ENCODE data around the gene ENOX2. TPM values are rescaled to one million over a fixed set of nuclear protein-coding genes. Genes with fewer than 3 reads are reported as not detected.
A peak's percentile ranks its signal among the peaks of the same experiment; 100 is the strongest.

The ENOX2 gene
- total RNA-seq, 1 donor from 2014 or later, result 12.3 TPM

DNA sequence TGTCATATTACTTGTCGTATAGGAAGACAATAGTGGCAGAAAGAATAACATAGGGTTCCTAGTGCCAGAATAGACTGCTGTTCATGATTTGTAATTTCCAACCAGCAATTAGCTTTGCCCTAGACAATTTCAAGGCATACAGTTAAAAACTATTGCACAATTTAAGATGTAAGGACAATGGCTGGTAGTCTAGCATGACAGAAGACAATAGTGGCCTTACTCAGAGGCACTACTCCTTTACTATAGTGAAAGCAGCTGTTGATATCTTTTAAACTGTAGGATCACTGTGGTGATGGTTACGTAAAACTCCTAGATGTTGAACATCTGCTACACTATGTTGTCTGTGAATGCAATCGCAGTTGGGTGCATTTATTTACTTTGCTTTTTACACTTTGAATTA is 266.7 kb downstream of the ENOX2 start:
- no peak for DNase-seq (ENCODE audit: low read depth, low spot score)

DNA sequence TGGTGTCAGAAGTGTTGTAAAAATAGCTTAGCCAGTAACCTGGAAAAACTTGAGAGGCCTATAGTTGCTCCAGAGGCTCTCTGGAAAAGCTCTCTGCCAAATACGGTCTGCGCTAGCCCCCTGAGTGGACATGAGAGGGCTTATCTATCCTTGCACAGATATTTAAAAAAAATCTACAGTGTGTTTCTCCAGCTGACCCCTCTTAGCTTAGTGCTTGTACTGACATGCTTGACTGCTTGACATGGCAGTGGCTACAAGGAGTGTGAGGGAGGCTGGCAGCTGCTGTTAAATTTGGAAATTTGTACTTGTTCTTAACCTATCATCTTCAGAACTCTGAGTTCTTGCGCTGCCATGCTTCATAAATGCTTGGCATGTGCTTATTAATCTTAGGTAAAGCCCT is 272.0 kb downstream of the ENOX2 start:
- DNase-seq (ENCODE audit: low read depth, low spot score), result no peak

DNA sequence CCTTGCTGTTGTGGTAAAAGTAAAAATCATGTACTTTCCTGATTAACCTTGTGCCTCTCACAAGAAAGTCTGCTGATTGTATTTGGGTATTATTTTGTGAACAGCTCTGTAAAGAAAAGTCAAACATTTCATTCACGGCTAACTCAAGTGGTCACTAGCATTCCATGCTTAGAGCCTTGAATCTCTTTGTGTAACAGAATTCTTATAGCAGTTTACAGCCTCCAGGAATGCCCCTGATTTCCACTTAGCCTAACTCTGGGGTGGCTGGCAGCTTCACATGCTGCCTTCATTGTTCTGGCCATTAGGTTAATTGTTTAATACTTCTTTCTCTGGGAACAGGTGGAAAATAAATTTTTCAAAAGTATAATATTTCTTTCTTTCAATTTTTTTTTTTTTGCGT is 274.5 kb downstream of the ENOX2 start:
- DNase-seq (ENCODE audit: low read depth, low spot score), result no peak

DNA sequence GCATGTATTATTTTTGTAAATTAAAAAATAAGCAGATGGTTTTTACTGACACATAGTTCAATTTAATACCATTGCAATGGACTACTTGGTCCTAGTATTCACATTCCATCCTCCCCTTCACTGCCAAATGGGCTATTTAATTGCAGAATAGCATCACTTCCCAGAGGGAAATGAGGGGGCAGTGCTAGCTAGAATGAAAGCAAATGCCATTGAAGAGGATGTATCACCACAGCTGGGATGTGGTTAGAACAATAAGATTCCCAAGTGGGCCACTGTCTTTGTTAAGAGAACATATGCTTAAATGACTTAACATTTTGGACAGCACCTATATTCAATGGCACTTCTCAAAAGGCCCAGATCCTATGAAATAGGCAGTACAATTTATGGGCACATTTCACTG is 276.5 kb downstream of the ENOX2 start:
- DNase-seq (ENCODE audit: low read depth, low spot score), result no peak

DNA sequence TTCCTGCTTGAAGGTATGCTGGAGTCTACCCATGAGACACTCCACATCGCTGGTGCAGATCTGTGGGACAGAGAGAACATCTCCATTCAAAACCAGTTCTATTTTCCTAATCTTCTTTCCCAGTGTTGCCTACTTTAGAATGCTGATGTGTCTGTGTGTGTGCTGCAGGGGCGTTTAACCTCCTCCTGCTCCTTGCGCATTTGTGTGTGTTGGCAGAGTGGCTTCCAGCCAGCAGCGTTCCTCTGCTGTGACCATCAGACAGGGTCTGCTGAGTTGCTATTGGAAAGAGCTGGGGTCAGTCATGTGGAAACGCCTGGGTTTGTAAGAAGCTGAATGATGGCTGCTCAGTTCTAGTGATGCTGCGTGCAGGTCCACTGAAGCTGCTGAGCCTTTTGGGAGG is 277.6 kb downstream of the ENOX2 start:
- no peak for DNase-seq (ENCODE audit: low read depth, low spot score)

DNA sequence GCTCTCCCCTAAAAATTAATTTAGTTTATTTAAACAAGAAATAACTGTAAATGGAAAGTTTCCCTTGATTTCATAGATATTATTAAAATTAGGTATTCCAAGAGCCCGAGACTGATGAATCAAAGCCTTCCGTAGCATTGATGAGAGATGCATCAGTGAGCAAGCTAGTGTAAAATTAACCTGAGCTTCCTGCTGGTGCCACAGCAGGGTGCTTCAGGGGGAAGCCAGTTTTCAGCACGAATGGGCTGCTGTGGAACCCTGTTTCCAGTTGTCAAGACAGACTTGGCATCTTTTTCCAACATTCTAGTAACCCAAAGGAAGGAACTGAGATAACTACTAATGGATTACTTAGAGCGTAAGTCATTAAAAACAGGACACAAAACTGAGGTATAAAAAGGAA is 279.5 kb downstream of the ENOX2 start:
- no peak for DNase-seq (ENCODE audit: low read depth, low spot score)

DNA sequence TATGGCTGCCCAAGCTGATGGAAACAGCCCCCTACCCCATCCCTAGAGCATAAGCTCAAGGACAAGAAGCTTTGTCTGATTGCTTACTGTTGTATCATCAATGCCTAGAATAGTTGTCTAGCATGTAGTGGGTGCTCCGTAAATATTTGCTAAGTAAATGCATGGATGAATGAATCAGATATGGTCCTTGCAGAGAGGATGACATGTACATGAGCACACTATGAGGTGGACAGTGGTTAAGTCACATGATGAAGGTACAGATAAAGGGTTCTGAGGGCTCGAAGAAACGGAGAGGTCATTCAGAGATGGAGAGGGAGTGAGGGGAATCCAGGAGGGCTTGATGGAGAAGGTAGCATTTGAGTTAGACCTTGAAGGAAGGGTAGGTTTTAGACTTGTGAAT is 287.1 kb downstream of the ENOX2 start:
- DNase-seq (ENCODE audit: low read depth, low spot score), result no peak

DNA sequence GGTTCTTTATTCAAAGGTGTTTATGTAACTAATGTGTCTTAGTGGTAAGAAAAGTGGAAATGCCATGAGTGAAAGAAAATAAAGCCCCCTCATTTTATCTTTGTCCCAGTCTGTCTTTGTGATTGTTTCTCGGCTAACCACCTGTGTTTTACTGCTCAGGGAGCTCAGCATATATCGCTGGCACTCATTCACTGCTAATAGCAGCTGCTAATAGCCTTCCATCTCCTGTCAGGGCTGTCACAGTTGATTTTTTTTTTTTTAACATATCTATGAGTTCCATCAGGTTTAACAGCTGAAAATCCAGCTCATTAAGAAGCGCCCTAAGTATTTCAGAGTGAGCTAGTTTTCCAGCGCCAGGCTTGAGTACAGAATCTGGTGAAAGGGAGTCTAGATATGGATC is 295.6 kb downstream of the ENOX2 start:
- DNase-seq (ENCODE audit: low read depth, low spot score), result no peak

DNA sequence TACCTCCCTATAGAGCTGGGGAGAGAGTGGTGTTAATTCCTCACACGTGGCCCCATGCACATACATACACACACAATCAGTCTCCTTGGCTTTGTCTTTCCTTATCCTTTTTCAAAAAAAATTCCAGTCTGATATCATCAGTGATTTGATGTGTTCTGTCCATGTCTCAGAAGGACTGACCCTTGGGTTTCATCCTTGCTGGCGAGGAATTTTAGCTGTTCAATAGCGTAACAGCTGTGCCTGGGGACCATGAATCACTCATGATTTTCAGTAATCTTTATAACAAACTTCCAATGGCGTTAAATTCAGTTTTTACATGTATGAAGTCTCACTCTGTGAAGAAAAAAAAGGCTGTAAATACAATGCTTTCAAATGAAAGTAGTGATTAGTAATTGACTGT is 296.6 kb downstream of the ENOX2 start:
- no peak for DNase-seq (ENCODE audit: low read depth, low spot score)

DNA sequence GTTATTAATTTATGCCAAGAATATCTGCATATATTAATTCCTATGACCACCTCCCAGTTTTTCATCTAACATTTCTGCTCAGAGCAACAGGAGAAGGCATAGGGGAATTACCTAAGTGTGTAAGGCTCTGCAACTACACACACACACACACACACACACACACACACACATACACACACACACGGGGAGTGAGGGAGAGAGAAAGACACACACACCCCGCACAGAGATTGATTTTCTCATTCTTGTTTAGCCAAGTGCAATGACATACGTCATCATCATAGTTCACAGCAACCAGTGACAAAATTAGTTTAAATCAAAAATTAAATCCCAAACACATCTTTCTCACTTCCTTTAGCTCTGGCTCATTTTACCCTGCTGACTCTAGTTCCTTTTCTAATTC is 298.1 kb downstream of the ENOX2 start:
- DNase-seq (ENCODE audit: low read depth, low spot score), result no peak

DNA sequence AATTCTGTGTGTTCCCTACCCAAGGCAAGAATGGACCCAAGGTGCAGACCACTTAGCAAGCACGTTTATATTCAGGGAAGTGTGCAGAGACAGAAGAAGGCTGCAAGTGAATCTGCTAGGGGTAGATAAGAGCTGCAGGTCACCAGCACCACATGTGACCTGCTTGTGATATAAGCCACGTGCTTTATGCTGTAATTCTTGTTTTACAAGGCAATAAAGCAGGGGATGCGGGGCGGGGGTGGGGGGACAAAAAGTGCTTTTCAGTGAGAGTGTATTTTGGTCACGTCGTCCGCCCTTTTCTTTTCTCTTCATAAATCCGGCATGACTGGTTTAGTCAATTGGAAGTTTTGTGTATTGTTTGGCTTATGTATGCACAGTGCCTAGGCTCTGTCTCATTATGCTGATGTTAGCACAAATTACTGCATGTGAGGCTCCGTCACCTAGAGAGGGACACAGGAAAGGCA is 308.5 kb downstream of the ENOX2 start:
- DNase-seq (ENCODE audit: low read depth, low spot score), result no peak

DNA sequence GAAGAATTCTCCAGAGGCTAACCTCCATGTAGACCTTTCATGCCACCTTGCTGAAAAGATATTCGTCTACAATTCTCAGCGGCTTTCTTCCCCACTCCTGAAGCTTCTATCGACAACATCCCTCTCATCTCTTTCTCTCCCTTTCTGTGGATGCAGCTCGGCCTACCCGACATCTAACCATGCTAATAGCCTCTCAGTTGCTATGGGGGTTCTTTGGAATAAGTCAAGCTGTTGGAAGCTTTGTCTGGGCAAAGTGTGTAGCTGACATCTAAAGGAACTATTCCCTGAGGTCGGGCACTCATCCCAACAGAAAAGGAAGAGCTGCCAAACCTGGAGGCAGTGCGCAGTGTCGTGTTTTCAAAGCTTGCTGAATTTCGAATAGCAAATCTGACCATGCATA is 309.1 kb downstream of the ENOX2 start:
- DNase-seq (ENCODE audit: low read depth, low spot score), result no peak

DNA sequence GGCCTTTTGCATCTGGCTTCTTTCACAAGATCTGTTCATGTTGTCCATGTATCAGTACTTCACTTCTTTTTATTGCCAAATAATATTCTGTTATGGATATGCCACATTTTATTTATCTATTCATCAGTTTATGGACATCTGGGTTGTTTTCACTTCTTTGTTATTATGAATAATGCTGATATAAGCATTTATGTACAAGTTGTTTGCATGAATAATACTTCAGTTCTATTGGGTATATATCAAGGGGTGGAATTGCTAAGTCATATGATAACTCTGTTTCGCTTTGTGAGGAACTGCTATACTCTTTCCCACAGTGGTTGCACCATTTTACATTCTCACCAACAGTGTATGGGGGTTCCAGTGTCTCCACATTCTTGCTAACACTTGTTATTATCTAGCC is 310.8 kb downstream of the ENOX2 start:
- no peak for DNase-seq (ENCODE audit: low read depth, low spot score)

DNA sequence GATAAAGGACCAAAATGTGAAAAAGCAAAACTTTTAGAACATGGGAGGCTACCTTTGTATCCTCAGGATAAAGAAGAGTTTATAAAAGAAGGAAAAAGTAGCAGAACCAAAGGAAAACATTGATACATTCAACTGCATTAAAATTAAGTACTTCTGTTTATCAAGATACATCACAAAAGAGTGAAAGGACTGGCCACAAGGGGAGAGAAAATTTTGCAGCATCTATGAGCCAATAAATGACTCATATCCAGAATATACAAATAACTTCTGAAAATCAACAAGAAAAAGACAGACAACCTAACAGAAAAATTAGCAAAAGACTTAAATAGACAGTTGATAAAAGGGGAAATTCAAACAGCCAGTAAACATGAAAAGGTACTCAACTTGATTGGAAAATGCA is 324.1 kb downstream of the ENOX2 start:
- no peak for DNase-seq (ENCODE audit: low read depth, low spot score)

DNA sequence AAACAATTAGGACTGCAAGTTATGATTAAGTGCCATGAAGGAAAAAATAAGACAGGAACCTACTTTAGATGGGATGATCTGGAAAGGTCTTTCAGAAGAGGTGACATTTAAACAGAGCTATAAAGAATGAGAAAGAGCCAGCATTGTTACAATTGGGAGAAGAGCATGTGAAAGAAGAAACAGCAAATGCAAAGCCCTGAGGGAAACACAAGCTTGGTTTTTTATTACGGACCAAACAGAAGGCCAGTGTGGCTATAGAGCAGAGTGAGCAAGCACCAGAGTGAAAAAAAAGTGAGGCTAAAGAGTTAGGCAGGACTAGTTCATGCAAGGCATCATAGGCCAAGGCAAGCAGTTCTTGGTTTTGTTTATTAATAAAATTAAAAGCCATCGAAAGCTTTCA is 325.6 kb downstream of the ENOX2 start:
- no peak for DNase-seq (ENCODE audit: low read depth, low spot score)

DNA sequence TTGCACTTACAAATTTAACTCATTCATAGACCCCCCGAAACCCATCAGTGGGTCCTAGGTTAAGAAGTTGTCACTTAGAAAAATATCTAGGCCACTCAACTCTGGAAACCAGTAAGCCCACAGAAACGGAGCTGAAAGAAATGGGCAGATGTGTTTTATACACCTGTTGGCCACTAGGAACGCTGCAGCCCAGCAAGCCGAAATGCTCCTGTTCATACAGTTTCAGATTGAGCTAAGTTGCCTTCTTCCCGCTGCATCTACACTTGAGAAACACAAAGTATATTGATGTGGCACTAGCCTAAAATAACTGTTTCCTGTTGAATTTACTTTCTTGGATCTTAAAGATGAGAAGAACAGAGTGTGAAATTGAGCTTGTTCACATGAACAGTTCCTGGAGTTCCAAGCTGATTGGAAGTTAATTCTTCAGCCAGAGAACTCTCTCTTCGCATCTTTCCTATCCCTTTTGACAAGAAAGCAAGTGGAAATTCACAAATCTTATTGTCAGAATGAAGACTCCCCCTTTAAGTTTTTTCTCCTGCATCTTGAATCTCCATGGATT is 327.1 kb downstream of the ENOX2 start:
- peak; percentile 2 for DNase-seq (ENCODE audit: low read depth, low spot score)

Other genes with a start within 250 kb of the ENOX2 start
- gene ARHGAP36, start 155.1 kb upstream of the ENOX2 start, total RNA-seq, result 0.07 TPM in 1 of 2 replicates, not detected in the other

All from pulmonary artery endothelial cell (primary cell).